Ureter (tissue), 1 donor: ENCODE data around the gene RPL3. TPM values are rescaled to one million over a fixed set of nuclear protein-coding genes. Genes with fewer than 3 reads are reported as not detected.
A peak's percentile ranks its signal among the peaks of the same experiment; 100 is the strongest.
"Not testable (repeated sequence)": the region's sequence is repeated elsewhere in the genome, so short reads cannot be mapped to it uniquely, and the experiment has no call there.

Experiments
- DNase-seq: peaks from one replicate; pipeline ENCODE4 v3.0.0-alpha.2; 2020; ENCODE audit warnings: low spot score
- total RNA-seq: library from RNA; stranded (reverse); gene quantifications from one replicate; pipeline ENCODE4 v1.2.4, GENCODE V29; 2023
- donor health status: DM: yes; HTN: yes; CAD: no.

The RPL3 gene
- total RNA-seq, 1 donor from 2014 or later: 2,529 TPM

DNA sequence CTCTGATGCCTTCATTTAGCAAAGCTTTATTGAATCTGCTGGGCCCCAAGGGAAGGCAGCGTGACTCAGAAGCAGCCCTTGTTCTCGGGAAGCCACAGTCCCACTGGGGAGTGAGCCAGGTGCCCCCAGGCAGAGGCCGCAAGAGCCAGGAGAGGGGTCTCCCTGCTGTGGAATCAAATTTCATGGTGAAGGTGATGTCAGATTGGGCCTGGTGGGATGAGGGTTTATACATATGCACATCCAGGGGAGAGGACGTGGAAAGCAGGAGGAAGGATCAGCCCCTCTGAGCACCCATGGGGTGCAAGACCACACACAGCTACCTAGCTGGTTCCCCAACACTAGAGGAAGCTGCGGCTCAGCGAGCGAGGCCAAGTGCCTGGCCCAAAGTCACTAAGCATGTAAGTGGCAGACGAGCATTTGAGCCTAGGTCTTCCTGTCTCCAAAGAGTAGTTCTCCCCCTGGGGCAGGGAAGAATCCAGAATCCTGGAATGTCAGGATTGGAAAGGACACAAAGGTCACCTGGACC lies 32.3 kb upstream of the RPL3 start:
- DNase-seq: no peak

DNA sequence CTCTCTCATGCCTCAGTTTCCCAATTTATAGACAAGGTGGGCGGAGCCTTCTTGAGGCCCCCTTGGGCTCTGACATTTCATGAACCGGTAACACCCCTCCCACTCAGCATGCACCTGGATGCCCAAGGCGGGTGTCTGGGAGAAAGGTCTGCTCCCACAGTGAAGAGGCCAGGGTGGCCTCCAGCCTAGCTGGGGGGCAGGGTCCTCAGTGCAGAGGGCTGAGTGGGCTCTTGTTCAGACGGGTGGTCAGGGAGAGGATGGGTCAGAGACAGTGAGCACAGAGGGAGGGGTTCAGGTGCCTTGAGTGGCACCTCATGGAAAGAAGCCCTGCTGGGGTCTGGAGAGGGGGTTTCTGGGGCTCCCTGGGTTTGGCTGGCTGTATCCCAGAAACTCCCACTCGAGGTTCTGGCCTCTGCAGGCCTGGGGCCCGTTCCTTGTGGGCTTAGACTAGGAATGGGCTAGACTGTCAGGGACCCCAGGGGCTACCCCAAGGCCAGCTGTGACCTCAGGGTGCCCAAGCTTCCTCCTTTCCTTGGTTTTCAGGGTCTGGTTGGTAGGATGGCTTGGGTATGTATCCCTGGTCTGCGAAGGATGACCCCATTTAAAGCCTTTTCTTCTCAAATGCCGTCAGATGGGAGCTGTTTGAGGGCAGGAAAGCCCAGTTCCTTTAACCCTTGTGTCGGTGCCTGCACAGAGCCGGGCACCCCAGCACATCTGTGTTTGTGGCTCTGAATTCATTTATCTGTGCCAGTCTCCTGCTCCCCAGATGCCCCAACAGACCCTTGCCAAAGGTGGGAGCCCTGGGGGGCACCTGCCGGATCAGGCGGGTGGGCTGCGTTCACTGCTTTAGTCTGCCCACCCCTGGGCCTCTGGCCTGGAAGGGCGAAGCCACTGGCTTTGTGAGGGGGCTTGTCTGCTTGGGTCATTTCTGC lies 31.6 kb upstream of the RPL3 start:
- DNase-seq: no peak

DNA sequence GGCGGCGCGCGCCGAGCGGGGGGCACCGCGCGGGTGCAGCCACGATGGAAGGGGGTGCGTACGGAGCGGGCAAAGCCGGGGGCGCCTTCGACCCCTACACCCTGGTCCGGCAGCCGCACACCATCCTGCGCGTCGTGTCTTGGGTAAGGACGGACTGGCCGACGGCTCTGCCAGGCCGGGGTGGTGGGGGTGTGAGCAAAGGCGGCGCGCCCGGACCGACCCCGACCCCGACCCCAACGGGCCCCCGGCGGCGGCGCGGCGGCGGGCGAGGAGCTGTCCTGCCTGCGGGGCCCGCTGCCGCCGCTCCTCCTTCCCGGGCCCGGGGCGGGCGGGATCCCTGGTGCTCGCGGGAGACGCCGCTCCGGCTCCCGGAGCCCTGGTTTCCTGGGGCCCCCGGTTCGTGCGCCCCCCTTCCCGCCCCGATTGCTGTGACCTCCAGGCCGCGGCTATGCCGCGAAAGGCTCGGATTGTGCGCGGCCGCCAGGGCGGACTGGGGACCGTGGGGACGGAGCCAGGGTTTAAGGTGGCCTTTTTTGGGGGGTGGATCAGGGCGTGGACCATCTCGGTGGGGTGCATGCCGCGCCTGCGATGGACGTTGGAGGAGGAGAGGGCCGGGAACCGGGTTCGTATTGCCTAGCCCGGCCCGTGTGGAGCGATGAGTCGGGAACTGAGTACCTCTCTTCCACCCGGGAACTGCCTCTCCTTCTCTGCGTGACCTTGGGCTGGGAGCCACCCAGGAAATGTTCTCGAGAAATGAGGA lies 30.7 kb upstream of the RPL3 start, which contains the start of gene SYNGR1:
SYNGR1 (plus strand) TSS at position 25 of the 760 bp plus-strand sequence; CDS start at position 45, 20 bp downstream.
- DNase-seq: no peak

DNA sequence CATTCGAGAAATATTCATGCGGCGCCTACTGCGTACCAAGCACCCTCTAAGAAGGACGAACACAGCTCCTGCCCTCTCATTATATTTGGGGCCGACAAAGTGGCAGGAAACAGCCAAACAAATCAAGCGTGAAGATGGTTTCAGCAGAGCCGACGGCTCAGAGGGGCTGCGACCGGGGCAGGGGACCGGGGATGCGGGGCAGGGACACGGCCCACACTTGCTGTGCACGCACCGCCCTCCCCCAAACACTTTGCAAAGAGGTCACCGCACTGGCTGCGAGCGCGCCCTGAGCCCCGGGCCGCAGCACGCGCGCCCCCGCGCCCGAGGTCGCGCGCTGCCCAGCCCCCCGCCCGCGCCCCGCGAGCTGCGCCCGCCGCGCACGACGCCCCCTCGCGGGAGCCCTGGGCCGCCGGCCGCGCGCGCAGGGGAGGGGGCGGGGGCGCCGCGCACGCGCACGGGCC lies 30.1 kb upstream of the RPL3 start:
- no peak for DNase-seq

DNA sequence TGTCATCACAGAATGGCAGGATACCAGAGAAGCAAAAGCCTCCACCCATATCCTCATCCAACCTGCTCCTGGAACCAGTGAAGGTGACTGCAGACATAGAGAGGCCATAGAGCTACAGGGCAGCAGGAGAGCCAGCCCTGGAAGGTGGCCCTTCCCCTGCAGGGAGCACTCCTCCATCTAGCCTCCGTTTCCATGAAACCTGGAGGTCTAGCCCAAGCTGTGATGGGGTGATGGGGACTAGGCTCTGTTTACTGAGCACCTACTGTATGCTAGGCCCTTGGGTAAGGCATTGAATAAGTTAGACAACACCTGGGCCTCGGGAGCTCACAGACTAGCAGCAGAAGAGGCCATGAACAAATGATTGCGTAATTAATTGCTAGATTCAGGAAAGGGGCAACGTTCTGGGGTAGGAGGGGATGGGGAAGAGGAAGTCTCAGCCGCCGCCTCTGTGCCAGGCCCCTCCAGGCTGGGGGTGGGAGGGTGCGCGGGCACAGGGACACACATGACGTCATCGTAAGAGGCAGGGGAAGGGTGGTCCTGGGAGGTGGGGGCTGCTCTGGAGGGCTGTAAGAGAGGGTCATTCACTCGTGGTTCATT lies 29.6 kb upstream of the RPL3 start:
- no peak for DNase-seq

DNA sequence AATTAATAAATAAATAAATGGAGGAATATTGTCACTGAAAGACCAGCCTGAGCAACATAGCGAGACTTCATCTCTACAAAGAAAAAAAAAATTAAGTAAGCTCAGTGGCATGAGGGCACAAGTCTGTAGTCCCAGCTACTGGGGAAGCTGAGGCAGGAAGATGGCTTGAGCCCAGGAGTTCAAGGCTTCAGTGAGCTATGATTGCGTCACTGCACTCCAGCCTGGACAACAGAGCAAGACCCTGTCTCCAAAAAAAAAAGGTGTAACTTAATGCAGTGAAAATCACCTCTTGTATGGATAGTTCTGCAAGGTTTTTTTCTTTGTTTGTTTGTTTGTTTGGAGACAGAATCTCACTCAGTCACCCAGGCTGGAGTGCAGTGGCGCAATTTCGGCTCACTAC lies 25.8 kb upstream of the RPL3 start:
- DNase-seq: no peak

DNA sequence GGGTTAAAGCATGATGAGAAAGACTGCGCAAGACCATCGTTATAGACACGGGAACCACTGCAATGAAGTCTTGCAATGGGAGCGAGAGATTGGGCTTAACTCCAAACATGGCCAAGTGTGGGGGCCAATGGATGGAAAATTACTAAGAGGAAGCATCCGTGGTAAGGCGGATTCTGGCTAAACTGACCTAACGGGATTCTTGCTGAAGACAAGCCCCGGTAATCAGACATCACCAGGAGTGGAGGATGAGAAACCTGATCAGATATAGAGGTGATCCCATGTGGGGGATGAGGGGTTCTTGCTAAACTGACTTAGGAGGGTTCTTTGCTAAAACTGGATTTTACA lies 24.6 kb upstream of the RPL3 start:
- no peak for DNase-seq

DNA sequence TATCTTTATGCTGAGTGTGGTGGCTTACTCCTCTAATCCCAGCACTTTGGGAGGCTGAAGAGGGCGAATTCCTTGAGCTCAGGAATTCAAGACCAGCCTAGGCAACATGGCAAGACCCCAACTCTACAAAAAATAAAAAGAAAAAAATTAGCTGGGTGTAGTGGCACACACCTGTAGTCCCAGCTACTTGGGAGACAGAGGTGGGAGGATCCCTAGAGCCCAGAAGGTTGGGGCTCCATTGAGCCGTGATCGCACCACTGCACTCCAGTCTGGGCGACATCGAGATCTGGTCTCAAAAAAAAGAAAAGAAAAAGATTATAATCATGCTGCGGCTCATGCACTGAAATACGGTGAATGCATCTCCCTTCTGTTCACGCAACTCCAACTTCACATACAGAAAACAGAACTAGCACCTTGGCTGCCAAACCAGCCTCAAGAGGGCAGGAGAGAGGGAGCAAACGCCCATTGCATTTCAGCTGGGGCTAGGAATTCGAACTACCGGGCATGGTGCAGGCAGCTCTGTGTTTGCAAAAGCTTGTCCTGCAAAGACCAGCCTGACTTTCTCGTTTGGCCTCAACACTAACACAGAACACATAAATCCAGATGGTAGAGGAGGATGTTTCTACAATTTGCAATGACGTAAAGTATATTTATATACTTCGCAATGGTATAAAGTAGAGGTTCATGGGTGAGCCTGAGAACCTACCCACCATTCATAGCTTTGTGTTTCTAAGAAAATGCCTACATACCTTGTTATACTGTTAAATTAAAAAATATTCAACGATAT lies 24.0 kb upstream of the RPL3 start:
- DNase-seq: peak; percentile 73

DNA sequence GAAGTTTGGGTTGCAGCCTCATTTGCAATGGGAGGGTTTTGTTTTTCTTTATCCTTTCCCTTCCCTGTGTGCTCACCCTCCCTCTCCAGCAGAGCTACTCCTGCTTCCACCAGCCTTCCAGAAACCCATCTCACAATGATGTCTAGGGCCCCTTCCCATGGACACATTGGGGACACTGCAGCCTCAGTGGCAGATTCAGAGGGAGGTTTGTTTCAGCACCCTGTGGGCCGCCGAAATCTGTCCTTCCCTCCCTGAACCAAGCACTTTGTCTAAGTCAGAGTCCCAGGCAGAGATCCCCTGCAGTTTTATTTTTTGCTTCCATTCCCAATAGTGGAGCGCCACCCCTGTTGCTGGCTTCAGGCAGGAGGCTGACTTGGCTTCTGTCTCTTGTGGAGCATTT lies 21.8 kb upstream of the RPL3 start:
- DNase-seq: no peak

DNA sequence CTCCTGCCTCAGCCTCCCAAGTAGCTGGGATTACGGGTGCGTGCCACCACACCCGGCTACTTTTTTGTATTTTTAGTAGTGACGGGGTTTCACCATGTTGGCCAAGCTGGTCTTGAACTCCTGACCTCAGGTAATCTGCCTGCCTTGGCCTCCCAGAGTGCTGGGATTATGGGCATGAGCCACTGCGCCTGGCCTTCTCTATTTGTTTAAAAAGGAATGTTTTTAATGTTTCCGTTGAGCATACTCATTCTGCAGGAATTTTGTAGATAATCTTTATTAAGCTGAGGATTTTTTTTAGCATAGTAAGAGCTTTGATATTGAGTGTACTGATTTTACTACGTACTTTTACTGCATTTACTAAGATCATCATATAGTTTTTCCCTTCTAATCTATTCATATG lies 20.4 kb upstream of the RPL3 start:
- DNase-seq: not testable (repeated sequence)

DNA sequence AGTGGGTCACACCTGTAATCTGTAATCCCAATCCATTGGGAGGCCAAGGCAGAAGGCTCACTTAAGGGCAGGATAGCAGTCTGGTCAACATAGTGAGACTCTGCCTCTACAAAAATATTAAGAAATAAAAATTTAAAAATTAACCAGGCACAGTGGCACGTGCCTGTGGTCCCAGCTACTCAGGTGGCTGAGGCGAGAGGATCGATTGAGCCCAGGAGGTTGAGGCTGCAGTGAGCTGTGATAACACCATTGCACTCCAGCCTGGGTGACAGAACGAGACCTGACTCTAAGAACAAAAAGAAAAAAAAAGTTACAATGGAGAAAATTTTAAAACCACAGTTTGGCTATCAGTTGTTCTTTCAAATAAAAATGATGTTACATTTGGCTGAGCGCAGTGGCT lies 17.0 kb upstream of the RPL3 start:
- no peak for DNase-seq

DNA sequence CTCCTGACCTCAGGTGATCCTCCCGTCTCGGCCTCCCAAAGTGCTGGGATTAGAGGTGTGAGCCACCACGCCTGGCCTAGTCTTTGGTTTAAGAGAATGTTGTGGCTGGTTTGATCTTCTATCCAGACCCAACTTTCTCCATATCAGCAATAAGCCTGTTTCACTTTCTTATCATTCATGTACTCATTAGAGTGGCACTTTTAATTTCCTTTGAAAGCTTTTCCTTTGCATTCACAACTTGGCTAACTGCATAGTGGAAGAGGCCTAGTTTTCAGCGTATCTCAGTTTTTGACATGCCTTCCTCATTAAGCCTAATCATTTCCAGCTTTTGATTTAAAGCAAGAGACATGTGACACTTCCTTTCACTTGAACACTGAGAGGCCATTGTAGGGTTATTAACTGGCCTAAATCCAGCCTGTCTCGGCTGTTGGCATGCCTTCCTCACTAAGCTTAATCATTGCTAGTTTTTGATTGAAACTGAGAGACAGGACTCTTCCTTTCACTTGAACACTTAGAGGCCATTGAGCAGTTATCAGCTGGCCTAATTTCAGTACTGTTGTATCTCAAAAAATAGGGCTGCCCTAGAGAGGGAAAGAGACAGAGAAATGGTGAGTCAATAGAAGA lies 13.1 kb upstream of the RPL3 start:
- no peak for DNase-seq

DNA sequence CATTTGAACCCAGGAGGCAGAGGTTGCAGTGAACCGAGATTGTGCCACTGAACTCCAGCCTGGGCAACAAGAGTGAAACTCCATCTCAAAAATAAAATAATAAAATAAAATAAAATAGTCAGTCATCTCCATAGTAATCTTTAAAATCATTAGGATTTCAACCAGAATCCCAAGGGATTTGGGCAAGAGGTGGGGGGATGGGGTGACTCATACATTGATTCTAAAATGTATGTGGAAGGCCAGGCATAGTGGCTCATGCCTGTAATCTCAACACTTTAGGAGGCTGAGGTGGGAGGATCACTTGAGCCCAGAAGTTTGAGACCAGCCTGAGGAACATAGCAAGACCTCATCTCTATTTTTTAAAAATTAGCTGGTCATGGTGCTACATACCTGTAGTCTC lies 11.1 kb upstream of the RPL3 start:
- not testable (repeated sequence) for DNase-seq

DNA sequence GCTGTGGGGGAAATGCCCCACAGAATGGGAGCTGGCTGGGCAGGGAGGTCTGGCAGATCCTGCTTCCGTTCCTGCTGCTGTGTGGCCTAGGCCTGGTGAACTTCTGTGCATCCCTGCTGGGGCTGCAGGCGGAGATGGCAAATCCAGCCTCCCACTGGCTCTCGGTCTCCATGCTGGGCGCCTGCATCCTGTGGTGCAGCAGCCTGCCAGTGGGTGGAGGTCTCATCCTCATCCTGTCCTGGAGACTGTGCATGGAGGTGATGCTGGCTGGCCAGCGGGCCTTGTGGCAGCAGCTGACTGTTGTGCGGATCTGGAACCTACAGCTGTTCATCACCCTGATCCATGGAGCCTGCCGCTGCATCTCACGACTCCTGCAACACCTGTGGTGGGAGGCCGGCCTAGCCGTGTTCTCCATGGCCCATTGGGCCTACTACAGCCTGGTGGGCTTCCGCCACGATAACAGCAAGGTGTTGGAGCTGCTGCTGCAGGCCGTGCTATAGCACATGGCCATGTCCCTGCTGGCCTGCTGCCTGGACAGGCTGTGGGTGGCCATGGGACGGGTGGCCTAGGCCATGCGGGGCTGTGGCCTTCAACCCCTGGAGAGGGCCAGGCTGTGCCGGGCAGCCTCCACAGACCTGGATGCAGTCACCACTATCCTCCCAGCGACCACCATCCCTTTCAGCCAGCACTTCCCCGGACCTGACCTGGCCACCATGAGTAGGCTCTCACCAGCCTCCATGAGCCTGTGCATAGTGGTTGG lies 8.8 kb upstream of the RPL3 start:
- DNase-seq: no peak

DNA sequence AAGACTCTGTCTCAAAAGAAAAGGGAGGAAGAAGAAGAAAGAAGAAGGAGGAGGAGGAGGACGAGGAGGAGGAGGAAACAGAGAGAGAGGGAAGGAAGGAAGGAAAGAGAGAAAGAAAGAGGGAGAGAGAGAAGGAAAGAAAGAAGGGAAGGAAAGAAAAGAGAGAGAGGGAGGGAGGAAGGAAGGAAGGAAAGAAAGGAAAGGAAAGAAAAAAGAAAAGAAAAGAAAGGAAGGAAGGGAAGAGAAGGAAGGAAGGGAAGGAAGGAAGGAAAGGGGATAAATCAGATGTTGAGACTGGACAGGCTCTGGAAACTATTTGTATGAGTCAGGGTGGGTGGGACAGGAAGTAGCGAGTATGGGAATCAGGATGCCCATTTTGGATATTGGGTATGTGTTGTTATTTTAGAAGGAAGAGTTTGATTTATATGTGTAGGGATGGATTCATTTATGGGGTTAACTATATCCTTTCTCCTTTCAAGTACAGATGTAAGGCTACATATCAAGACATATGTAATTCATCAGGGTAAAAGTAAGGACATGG lies 6.0 kb upstream of the RPL3 start:
- no peak for DNase-seq

DNA sequence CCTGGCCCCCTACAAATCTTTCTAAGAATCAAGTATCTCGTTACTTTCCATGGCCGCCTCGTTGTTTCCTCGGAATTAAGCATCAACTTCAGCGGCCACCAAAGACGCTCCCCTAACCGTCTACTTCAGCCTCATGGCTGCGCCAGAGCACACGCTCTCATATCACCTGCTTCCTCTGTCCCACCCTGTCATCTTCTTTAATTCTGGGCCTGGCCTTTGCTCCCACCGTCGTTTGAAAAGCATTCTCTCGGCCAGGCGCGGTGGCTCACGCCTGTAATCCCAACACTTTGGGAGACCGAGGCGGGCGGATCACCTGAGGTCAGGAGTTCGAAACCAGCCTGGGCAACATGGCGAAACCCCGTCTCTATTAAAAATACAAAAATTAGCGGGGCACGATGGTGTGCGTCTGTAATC lies 1.2 kb upstream of the RPL3 start:
- DNase-seq: not testable (repeated sequence)

DNA sequence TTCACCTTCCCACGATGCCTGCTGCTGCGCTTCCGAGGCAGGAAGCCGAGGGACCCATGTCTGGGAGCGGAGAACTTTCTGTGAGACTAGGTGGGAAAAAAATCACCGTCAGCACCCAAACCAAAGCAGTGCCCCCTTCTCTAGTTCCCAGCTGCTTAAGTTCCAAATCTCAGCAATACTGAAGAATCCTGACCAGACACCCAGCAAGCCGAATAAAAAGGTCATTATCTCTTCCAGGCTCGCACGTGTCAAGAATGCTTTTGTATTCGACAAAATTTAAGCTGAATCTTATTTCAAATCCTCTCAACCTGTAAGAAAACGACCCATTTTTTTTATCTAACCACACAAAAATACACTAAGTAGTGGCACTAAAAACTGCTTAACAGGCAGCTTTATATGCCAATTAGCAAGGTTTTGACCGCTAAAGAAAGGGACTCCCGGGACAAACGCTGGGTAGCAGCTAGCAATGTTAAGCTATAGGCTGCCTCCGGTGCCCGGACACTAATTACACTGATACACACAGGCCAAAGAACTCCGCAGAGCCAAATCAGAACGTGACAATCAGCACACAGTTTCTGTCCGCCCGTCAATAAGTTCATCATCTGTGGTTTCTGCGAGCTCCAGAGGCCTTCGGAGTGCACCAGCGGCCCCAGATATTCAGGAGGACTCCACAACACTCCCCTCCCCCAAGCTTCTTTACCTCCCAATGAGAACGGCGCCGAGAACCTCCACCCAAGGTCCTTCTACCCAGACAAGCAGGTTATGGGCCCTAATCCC lies 728 bp downstream of the RPL3 start:
- DNase-seq: no peak

DNA sequence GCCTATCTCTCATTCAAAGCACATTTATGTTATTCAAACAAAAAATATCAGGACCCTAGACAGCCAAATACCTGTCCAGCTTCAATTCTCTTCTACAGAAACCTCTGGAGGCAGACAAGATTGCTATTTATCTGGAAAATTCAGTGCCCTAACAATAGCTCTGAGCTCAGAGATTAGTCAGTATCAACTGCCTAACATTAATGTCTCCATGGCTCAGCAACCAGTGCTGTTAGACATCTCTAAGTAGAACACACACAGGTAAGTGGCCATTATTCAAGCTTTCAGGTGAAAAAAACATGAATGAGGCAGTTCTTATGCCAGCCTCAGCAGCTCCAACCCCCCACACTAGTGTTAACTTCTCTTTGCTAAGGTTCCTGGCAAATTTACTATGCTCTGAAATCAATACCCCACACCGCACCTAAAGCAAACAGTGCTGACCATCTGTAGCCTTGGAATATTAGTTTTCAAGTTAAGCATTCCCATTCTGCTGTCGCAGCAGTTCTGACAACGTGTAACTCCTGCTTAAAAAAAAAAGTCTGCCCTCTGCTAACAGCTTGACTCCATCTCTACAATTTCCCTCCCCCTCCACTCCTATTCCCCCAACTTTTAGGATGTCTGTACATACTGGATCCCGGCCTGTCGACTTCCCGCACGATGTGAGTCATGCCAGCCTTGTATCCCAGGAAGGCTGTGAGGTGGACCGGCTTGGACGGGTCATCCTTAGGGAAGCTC lies 1.5 kb downstream of the RPL3 start:
- no peak for DNase-seq
